ENCODE results near the gene MAP2.

MAP2 gene, protein sequence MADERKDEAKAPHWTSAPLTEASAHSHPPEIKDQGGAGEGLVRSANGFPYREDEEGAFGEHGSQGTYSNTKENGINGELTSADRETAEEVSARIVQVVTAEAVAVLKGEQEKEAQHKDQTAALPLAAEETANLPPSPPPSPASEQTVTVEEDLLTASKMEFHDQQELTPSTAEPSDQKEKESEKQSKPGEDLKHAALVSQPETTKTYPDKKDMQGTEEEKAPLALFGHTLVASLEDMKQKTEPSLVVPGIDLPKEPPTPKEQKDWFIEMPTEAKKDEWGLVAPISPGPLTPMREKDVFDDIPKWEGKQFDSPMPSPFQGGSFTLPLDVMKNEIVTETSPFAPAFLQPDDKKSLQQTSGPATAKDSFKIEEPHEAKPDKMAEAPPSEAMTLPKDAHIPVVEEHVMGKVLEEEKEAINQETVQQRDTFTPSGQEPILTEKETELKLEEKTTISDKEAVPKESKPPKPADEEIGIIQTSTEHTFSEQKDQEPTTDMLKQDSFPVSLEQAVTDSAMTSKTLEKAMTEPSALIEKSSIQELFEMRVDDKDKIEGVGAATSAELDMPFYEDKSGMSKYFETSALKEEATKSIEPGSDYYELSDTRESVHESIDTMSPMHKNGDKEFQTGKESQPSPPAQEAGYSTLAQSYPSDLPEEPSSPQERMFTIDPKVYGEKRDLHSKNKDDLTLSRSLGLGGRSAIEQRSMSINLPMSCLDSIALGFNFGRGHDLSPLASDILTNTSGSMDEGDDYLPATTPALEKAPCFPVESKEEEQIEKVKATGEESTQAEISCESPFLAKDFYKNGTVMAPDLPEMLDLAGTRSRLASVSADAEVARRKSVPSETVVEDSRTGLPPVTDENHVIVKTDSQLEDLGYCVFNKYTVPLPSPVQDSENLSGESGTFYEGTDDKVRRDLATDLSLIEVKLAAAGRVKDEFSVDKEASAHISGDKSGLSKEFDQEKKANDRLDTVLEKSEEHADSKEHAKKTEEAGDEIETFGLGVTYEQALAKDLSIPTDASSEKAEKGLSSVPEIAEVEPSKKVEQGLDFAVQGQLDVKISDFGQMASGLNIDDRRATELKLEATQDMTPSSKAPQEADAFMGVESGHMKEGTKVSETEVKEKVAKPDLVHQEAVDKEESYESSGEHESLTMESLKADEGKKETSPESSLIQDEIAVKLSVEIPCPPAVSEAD (N-terminal part only)

DNA sequence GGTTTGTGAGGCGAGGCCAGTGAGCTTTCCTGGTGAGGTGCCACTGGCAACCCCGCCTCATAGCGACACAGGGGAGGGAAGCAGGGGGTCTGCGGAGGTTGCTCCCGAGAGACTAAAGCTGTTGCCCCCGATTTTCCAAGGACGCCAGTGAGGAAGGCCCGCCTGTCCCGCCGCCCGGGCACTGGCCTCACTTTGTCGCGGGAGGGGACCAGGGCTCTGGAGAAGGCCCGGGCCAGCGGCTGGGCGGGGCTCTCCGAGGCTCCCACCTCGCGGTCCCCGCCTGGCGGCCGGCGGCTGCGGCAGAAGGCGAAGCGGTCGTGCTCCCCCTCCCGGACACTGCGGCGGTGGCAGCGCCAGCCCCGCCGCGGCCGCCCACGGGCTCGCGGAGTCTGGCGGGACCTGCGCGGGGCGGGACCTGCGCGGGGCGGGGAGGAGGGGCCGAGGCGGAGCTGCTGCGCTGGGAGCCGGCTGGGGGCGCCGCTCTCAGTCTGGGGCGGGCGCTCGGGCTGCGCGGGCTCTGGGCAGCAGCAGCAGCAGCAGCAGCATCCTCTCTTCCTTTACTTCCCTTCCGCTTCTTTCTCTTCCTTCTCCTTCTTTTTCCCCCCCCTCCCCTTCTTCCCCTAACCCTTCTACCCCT is at the start of gene MAP2:
TSS of gene MAP2 (plus strand) at position 486 of the 637 bp plus-strand sequence. CDS start 229,124 bp downstream, outside the sequence.
- FAIRE-seq = no peak

GRCh38 chr2:209376686-209377085 is 47.2 kb upstream of the MAP2 start:
- no peak for FAIRE-seq

DNA sequence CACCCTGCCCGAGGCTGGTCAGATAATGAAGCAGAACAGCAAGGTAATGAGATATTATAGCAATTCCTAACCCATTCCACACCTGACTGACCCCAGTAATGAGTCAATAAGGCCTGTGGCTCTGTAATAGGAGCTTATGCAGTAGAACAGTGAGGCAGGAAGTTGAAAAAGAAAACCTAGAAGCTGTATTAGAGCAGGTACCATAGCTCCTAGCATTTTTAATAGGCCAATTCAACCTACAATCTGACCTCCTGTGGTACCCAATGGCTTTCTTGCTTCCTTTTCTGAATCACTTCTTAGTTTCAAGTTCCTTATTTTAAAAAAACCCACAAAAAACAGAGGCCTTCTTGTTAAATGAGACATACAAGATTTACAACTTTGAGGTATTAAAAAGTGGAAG is 43.6 kb upstream of the MAP2 start:
- no peak for FAIRE-seq

- FAIRE-seq = no peak
These were observed 42.8 kb upstream of the MAP2 start for GRCh38 chr2:209381091-209381490.

DNA sequence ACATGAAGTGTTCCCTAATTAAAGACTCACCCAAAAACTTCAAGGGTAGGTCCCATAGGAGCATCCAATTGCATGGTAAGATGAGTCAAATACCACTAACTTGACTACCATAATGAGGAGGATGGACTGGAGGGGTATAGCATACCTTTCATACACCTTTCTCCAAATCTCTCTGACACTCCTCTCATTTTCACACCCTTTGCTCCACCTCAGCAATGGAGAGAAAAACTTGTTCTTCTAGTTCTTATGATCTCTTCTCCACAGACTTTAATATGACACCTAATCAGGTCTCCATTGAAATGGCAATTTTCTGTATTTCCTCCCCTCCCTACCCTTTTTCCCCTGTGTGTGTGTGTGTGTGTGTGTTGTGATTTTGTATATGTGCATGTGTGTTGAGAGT is 41.1 kb upstream of the MAP2 start:
- no peak for FAIRE-seq

- no peak for FAIRE-seq
These were observed 40.6 kb upstream of the MAP2 start for GRCh38 chr2:209383212-209383611.

- FAIRE-seq = no peak
These were observed 36.5 kb upstream of the MAP2 start for GRCh38 chr2:209387389-209387788.

DNA sequence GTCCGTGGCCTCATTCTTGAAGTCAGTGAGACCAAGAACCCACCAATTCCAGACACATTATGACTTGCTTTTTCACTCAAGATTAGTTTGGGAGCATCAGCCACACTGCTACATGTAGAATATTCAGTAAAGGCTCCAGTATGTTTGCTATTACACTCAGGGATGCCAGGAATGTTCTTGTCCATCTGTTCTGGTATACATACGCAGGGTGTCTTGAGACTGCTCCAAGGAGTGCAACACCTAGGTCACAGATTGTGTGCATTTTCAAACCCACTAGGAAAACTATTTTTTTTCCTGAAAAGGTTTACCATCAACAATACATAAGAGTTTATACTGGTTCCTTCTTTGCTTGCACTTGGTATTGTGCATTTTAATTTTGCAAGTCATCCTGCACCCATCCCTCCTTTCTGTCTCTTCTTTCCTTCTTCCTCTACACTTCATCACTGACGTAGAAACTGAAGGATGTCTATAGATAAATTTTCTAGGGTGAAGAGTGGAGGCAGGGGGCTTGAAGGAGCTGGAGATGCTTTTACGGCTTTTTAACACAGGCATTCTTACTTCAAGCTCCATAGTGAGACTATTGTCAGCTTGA is 35.3 kb upstream of the MAP2 start:
- no peak for FAIRE-seq

- FAIRE-seq = no peak
These were observed 34.7 kb upstream of the MAP2 start for GRCh38 chr2:209389171-209389618.

- no peak for FAIRE-seq
These were observed 33.0 kb upstream of the MAP2 start for GRCh38 chr2:209390839-209391238.

DNA sequence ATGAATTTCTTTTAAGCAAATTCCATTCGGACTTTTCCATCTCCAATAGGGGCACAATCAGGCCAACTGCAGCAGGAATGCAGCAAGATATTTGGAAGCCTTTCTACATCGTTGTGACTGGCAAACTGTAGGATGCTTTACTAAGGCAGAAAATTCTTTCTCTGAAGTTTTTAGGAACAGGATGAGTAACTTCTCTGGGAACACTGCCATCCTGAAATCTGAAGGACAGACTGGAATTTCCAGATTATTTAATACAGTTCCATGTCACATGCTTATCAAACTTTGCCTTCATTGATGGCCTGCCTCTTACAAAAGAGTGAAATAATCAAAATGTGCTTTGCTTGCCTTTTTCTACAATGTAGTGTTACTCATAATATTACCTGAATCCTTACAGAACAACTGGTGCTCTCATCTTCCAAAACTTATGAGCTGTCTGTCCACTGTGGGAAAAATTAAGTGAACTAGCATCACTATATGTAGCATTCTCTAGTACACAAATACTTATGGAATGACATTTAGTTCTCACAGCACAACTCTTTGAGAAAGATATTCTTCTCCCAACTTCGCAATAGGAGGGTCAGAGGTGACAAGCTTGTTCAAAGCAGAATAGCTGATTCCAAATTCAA is 32.0 kb upstream of the MAP2 start:
- no peak for FAIRE-seq

DNA sequence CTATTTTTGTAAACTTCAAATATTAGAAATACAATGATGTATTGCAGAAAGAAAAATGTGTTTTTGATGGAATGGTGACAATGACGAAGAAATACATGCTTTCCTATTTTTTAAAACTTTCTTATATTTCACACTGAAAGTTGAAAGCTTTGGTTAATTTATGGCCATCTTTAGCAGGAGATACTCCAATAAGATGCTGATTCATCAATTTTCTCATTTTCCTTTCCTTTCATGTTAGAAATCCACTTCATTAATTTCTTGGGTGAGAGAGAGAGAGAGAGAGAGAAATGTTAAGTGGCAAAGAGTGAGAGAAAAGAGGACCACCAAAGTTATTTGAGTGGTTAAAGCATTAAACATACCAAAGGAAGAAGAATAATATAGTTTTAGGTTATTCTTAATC is 28.6 kb upstream of the MAP2 start:
- no peak for FAIRE-seq

- FAIRE-seq = no peak
These were observed 28.2 kb upstream of the MAP2 start for GRCh38 chr2:209395652-209396051.

GRCh38 chr2:209398463-209398862 is 25.4 kb upstream of the MAP2 start:
- no peak for FAIRE-seq

DNA sequence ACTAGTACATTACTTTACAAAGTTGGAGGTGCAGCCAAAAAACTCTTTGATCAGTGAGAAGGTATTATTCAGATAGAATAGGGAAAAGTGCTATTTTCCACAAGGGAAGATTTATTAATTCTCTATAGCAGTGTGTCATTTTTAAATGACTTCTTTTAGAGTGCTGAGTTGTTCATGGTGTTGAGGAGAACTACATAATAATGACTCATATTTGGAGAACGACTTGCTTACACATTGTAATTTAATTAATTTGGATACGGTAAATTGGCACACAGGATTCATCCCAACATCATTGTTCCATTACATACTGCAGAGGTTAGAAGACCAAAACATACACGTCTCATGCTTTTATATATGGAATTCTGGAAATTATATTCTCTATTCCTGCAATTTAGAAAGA is 22.1 kb upstream of the MAP2 start:
- no peak for FAIRE-seq

- peak; percentile 43 for FAIRE-seq
These were observed 12.6 kb upstream of the MAP2 start for GRCh38 chr2:209411296-209411695.

GRCh38 chr2:209411718-209412117 is 12.1 kb upstream of the MAP2 start:
- FAIRE-seq = no peak

GRCh38 chr2:209413311-209414014 is 10.4 kb upstream of the MAP2 start:
- FAIRE-seq = no peak

DNA sequence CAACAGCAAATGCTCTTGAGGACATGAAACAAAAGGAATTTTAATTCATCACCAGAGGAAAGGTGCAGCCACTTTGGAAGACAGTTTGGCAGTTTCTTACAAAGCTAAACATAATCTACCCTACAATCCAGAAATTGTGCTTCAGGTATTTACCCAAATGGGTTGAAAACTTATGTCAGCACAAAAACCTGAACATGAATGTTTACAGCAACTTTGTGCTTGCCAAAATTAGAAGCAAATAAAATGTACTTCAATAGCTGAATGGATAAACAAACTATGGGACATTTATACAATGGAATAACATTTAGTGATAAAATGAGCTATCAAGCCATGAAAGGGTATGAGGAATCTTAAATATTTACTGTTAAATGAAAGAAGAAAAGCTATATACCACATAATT is 6.9 kb upstream of the MAP2 start:
- no peak for FAIRE-seq

GRCh38 chr2:209422191-209422754 is 1.6 kb upstream of the MAP2 start:
- no peak for FAIRE-seq

Data from colon (tissue), 2 donors.